Measurements from ENCODE around the gene ERVV-1. TPM values are rescaled to one million over a fixed set of nuclear protein-coding genes. Genes with fewer than 3 reads are reported as not detected.

Gene ERVV-1
- total RNA-seq, 2 donors from 2014 or later = 0.64 TPM; not detected in 1

DNA sequence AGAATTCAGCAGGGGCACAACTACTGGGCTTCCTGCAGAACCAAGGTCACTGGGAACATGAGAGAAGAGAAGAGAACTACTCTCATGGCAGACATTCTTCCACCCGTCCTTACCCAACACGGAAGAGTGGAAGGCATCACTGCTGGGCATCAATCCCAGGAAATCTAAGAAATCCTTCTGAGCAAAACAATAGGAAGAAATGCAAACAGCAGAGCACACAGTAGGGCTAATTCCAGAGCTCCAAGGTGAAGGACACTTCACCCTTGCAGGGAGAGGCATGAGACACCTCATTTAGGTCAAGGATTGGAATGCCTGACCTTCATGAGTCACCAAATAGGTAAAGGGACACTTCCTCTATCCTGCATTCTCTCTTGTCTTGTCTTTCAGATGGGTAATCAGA is 33.7 kb downstream of the ERVV-1 start:
- Mint-ChIP-seq H3K9me3 (peaks cover 17% of the 10 kb centered on the region), H3K27me3 (no peaks in the 10 kb centered on the region)

DNA sequence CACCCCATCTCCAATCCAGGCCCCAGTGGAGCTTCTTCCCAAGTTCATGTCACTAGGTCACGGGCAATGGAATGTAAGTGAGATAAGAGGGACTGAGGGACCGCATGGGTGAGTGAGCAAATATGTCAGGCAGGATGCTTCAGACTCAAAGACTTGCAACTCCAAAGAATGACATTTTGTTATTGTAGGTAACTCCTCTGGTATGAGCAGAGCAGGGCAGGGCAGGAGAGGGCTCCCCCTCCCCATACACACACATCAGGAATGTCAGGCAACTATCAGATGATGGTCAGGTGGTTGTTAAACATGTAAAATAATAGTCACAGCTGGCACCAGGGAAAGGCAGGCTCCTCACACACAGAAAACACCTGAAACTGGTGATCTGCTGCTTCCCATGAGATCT is 41.4 kb downstream of the ERVV-1 start:
- no peaks in the 10 kb centered on the region for H3K4me1 Mint-ChIP-seq
- H3K27me3 Mint-ChIP-seq = peaks cover 3% of the 10 kb centered on the region
- no peak for ATAC-seq (replicated peaks)
- H3K36me3 Mint-ChIP-seq (ENCODE audit: low read depth) = peaks cover 4% of the 10 kb centered on the region
- H3K4me3 Mint-ChIP-seq = no peak overlapping the region
- H3K9me3 Mint-ChIP-seq = peaks cover 13% of the 10 kb centered on the region
- no peak overlapping the region for H3K27ac Mint-ChIP-seq

More for the DNA sequence above, 33.7 kb downstream of the ERVV-1 start:
- H3K27ac Mint-ChIP-seq = no peak overlapping the region
- H3K36me3 Mint-ChIP-seq (ENCODE audit: low read depth) = no peaks in the 10 kb centered on the region
- no peak for ATAC-seq (replicated peaks)
- H3K4me3 Mint-ChIP-seq = no peak overlapping the region
- H3K4me1 Mint-ChIP-seq = no peaks in the 10 kb centered on the region

DNA sequence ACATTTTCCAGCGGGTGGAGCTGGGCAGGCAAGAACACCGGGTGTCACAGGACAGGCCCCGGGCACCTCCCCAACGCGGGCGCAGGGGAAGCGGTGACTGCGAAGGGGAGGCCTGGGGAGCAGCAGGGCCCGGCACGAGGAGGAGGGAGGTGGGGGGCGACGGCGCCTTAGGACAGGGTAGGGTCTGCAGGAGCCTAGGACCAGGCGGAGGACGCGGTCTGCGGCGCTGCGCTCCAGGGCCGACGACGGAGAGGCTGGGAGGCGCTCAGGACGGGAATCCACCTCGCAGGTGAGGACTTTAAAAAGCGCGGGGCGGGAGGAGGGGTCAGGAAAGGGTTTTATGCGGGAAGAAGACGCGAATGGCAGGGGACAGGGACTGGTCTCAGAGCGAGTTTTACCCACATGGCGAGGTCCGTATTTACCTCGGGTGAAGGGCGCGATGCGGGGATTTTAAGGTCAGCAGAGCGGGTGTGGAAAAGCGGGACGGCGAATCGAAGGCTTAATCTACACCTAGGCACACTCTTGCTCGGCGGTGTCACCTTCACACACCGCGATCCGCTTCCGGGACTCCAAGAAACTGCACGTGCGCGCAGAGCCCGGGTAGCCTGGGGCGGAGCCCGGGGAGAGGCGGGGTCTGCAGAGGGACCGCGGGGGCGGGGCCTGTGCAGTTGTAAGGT is 44.3 kb downstream of the ERVV-1 start:
- Mint-ChIP-seq H3K27ac (no peak overlapping the region), H3K4me3 (no peak overlapping the region), H3K9me3 (peaks cover 11% of the 10 kb centered on the region), H3K36me3 (ENCODE audit: low read depth) (peaks cover 4% of the 10 kb centered on the region), H3K27me3 (peaks cover 3% of the 10 kb centered on the region), H3K4me1 (no peaks in the 10 kb centered on the region)
- no peak for ATAC-seq (replicated peaks)

Other genes with a start within 250 kb of the ERVV-1 start
- 10 to 100 TPM in 1 of 2 donors, 1 to 10 TPM in 1; 8.0 to 15.1 TPM for gene ZNF600, start 227.1 kb upstream of the ERVV-1 start, total RNA-seq
- 10 to 100 TPM; 14.3 to 18.8 TPM for gene ZNF28, start 192.3 kb upstream of the ERVV-1 start, total RNA-seq
- 10 to 100 TPM in 1 of 2 donors, 1 to 10 TPM in 1; 8.9 to 14.2 TPM for gene ZNF468, start 156.3 kb upstream of the ERVV-1 start, total RNA-seq
- gene ZNF320, start 116.3 kb upstream of the ERVV-1 start, total RNA-seq = 1 to 10 TPM; 3.3 to 9.4 TPM
- 1 to 10 TPM; 3.3 to 8.0 TPM for gene ZNF888, start 90.5 kb upstream of the ERVV-1 start, total RNA-seq
- 1 to 10 TPM; 5.7 to 7.1 TPM for gene ZNF816, start 51.0 kb upstream of the ERVV-1 start, total RNA-seq
- gene ERVV-2, start 30.8 kb downstream of the ERVV-1 start, total RNA-seq = not detected
- gene ZNF160, start 89.5 kb downstream of the ERVV-1 start, total RNA-seq = 100 to 1,000 TPM in 1 of 2 donors, 10 to 100 TPM in 1; 24.0 to 102 TPM
- 1 to 10 TPM in 1 of 2 donors, under 1 TPM in 1; 0.50 to 3.3 TPM for gene ZNF415, start 119.0 kb downstream of the ERVV-1 start, total RNA-seq
- 1 to 10 TPM; 3.2 to 5.3 TPM for gene ZNF347, start 145.1 kb downstream of the ERVV-1 start, total RNA-seq
- 1 to 10 TPM; 1.4 to 2.9 TPM for gene ZNF665, start 179.4 kb downstream of the ERVV-1 start, total RNA-seq
- 1 to 10 TPM; 1.3 to 7.3 TPM for gene ZNF677, start 241.0 kb downstream of the ERVV-1 start, total RNA-seq
- gene VN1R2, start 244.4 kb downstream of the ERVV-1 start, total RNA-seq = not detected